Sigmoid colon (tissue), 3 donors: Measurements from ENCODE around the gene MPI.

Source experiments
- POLR2A ChIP-seq, 2 donors: fragments of 450-650 bp; IDR thresholded peaks; one replicate each; pipeline ENCODE4 v1.6.1; 2016; ENCODE audit warnings: antibody characterized with exemption in 2 of 2, mild to moderate bottlenecking in 2 of 2, moderate library complexity in 2 of 2
- TF ChIP-seq, protein P1 (sequence below), 4 experiments: fragments of 450-650 bp in 3 of 4; fragments of 200-600 bp in 1 of 4; IDR thresholded peaks; one replicate each; pipeline ENCODE4 v1.5.1; 2016 to 2019; ENCODE audit warnings: antibody characterized with exemption in 4 of 4, mild to moderate bottlenecking in 3 of 4, moderate library complexity in 2 of 4

GRCh38 chr15:74928771-74929198 lies 38.9 kb downstream of the MPI start:
- TF ChIP-seq, protein P1, sequence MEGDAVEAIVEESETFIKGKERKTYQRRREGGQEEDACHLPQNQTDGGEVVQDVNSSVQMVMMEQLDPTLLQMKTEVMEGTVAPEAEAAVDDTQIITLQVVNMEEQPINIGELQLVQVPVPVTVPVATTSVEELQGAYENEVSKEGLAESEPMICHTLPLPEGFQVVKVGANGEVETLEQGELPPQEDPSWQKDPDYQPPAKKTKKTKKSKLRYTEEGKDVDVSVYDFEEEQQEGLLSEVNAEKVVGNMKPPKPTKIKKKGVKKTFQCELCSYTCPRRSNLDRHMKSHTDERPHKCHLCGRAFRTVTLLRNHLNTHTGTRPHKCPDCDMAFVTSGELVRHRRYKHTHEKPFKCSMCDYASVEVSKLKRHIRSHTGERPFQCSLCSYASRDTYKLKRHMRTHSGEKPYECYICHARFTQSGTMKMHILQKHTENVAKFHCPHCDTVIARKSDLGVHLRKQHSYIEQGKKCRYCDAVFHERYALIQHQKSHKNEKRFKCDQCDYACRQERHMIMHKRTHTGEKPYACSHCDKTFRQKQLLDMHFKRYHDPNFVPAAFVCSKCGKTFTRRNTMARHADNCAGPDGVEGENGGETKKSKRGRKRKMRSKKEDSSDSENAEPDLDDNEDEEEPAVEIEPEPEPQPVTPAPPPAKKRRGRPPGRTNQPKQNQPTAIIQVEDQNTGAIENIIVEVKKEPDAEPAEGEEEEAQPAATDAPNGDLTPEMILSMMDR (IDR thresholded peaks at IDR 0.05) = no peak
- no peak for TF ChIP-seq POLR2A (IDR thresholded peaks at IDR 0.05)
